Measurements from ENCODE around the gene UGT1A5.
"Not testable (repeated sequence)": the region's sequence is repeated elsewhere in the genome, so short reads cannot be mapped to it uniquely, and the experiment has no call there.

DNA sequence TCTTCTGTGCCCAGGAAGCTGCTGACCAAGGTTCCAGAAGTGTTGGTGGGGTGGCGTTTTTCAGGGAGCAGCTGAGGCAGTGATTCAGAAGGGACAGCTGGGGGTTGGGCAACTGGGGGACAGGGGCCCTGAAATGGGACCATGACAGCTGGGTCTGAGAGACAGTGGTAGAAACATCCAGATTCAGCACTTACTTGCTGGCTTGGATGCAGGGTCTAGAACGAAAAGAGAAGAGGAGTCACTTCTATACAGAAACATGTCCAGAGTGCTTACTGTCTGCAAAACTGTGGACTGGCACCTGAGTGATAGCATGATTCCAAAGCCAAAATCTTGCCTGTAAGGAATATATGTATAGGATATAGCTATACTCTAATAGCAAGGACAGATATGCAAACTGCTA lies 33.1 kb downstream of the UGT1A5 start:
- TF ChIP-seq, protein P1, sequence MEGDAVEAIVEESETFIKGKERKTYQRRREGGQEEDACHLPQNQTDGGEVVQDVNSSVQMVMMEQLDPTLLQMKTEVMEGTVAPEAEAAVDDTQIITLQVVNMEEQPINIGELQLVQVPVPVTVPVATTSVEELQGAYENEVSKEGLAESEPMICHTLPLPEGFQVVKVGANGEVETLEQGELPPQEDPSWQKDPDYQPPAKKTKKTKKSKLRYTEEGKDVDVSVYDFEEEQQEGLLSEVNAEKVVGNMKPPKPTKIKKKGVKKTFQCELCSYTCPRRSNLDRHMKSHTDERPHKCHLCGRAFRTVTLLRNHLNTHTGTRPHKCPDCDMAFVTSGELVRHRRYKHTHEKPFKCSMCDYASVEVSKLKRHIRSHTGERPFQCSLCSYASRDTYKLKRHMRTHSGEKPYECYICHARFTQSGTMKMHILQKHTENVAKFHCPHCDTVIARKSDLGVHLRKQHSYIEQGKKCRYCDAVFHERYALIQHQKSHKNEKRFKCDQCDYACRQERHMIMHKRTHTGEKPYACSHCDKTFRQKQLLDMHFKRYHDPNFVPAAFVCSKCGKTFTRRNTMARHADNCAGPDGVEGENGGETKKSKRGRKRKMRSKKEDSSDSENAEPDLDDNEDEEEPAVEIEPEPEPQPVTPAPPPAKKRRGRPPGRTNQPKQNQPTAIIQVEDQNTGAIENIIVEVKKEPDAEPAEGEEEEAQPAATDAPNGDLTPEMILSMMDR (IDR thresholded peaks at IDR 0.05), result not testable (repeated sequence)
- TF ChIP-seq POLR2AphosphoS5, POLR2A (IDR thresholded peaks at IDR 0.05): not testable (repeated sequence)
